GM12878 (cell line): ENCODE results near the gene CLEC4M. TPM values are rescaled to one million over a fixed set of nuclear protein-coding genes. Genes with fewer than 3 reads are reported as not detected.

Source experiments
- ASH2L ChIP-seq: fragments of 300-600, 200-600 bp; sonication (generic); IDR thresholded peaks from 2 replicates; pipeline ENCODE4 v1.6.1; 2017; ENCODE audit warnings: low read depth, mild to moderate bottlenecking, borderline replicate concordance
- BHLHE40 ChIP-seq, 2 experiments: fragments of 450-650 bp in 1 of 2; IDR thresholded peaks; 2 replicates each; pipeline ENCODE4 v1.6.1; 2011 to 2017; ENCODE audit warnings: low read depth in 2 of 2, borderline replicate concordance in 1 of 2, improper control_type of control experiment in 1 of 2, low read length in 1 of 2, mild to moderate bottlenecking in 1 of 2
- CBFB ChIP-seq: IDR thresholded peaks from 2 replicates; pipeline ENCODE4 v1.6.1; 2016; ENCODE audit warnings: antibody characterized with exemption, low read depth
- CREB1 ChIP-seq: IDR thresholded peaks from 2 replicates; pipeline ENCODE4 v1.6.1; 2012; ENCODE audit warnings: low read depth, mild to moderate bottlenecking, inconsistent platforms
- ESRRA ChIP-seq: IDR thresholded peaks from 2 replicates; pipeline ENCODE4 v1.6.1; 2012; ENCODE audit warnings: mild to moderate bottlenecking, low read length, improper control_type of control experiment
- EZH2 ChIP-seq: IDR thresholded peaks from 2 replicates; pipeline ENCODE4 v1.6.1; 2012; ENCODE audit warnings: low read depth, mild to moderate bottlenecking, control low read depth, inconsistent platforms, low read length, borderline replicate concordance; ENCODE audit not compliant: control insufficient read depth
- FOXM1 ChIP-seq: IDR thresholded peaks from 2 replicates; pipeline ENCODE4 v1.6.1; 2012; ENCODE audit warnings: low read depth, mild to moderate bottlenecking, inconsistent platforms, low read length, moderate library complexity
- IKZF1 ChIP-seq: fragments of 450-650 bp; conservative IDR thresholded peaks from 2 replicates; pipeline ENCODE4 v1.6.1; 2017; ENCODE audit warnings: antibody characterized with exemption, mild to moderate bottlenecking
- IRF4 ChIP-seq: IDR thresholded peaks from 2 replicates; pipeline ENCODE4 v1.6.1; 2011; ENCODE audit warnings: low read depth, low read length
- JUND ChIP-seq: IDR thresholded peaks from 2 replicates; pipeline ENCODE4 v1.6.1; 2012; ENCODE audit warnings: low read depth, mild to moderate bottlenecking, low read length, improper control_type of control experiment, moderate library complexity
- MXI1 ChIP-seq: fragments of 150-350 bp; IDR thresholded peaks from 2 replicates; pipeline ENCODE4 v1.6.1; 2011; ENCODE audit warnings: low read depth, mild to moderate bottlenecking, inconsistent platforms, low read length, improper control_type of control experiment
- NFYA ChIP-seq: IDR thresholded peaks from 2 replicates; pipeline ENCODE4 v1.6.1; 2011; ENCODE audit warnings: low read depth, mild to moderate bottlenecking, low read length, improper control_type of control experiment, borderline replicate concordance
- RAD51 ChIP-seq: fragments of 450-650 bp; IDR thresholded peaks from 2 replicates; pipeline ENCODE4 v1.6.1; 2016; ENCODE audit warnings: moderate library complexity, mild to moderate bottlenecking, inconsistent platforms
- RFX5 ChIP-seq: IDR thresholded peaks from 2 replicates; pipeline ENCODE4 v1.6.1; 2011; ENCODE audit warnings: low read depth, low read length, improper control_type of control experiment
- SIN3A ChIP-seq: IDR thresholded peaks from 2 replicates; pipeline ENCODE4 v1.6.1; 2012; ENCODE audit warnings: low read depth, low read length, improper control_type of control experiment
- SMAD1 ChIP-seq: fragments of 450-650 bp; IDR thresholded peaks from 2 replicates; pipeline ENCODE4 v1.6.1; 2018; ENCODE audit warnings: mild to moderate bottlenecking, low read depth; ENCODE audit not compliant: partially characterized antibody
- TCF7 ChIP-seq: IDR thresholded peaks from 2 replicates; pipeline ENCODE4 v1.6.1; 2014; ENCODE audit warnings: antibody characterized with exemption, borderline replicate concordance
- ZNF274 ChIP-seq: IDR thresholded peaks from one replicate; pipeline ENCODE4 v1.8.0; 2011; ENCODE audit not compliant: insufficient read length, insufficient read depth
- polyA plus RNA-seq, 11 experiments: library from polyadenylated mRNA; depleted of rRNA in 4 of 11; unstranded in 6 of 11; stranded (reverse) in 5 of 11; fragments of >200 nt; fragmentation: Nextera tagmentation in 4 of 11; fragmentation: Illumina TruSeq in 1 of 11; extraction: Ambion mirVana in 4 of 11; extraction: Trizol in 1 of 11; gene quantifications; 1 replicate in 1 of 11; 2 replicates in 10 of 11; pipeline versions ENCODE4 v1.2.1 to v1.2.3, GENCODE V29; 2011 to 2016; ENCODE audit warnings: inconsistent platforms in 2 of 11, missing spikeins in 2 of 11, low read depth in 1 of 11
- total RNA-seq, 4 experiments: library from RNA; depleted of rRNA in 3 of 4; stranded (reverse); fragments of >200 nt in 3 of 4; fragmentation: Illumina TruSeq in 1 of 4; extraction: Trizol in 1 of 4; gene quantifications; 2 replicates each; pipeline versions ENCODE4 v1.2.1 to v1.2.3, GENCODE V29; 2013 to 2021
- TF ChIP-seq, protein P1 (sequence below): fragments of 450-650 bp; IDR thresholded peaks from 2 replicates; pipeline ENCODE4 v1.6.1; 2016; ENCODE audit warnings: mild to moderate bottlenecking
- TF ChIP-seq, protein P2 (sequence below): IDR thresholded peaks from 2 replicates; pipeline ENCODE4 v1.6.1; 2011; ENCODE audit warnings: low read depth, low read length, improper control_type of control experiment, borderline replicate concordance
- TF ChIP-seq, protein P3 (sequence below): fragments of 450-650 bp; IDR thresholded peaks from 2 replicates; pipeline ENCODE4 v1.6.1; 2018; ENCODE audit warnings: borderline replicate concordance, mild to moderate bottlenecking; ENCODE audit not compliant: partially characterized antibody
- TF ChIP-seq, protein P4 (sequence below): fragments of 450-650 bp; IDR thresholded peaks from 2 replicates; pipeline ENCODE4 v1.6.1; 2016; ENCODE audit warnings: mild to moderate bottlenecking
- TF ChIP-seq, protein P5 (sequence below): fragments of 450-650 bp; IDR thresholded peaks from 2 replicates; pipeline ENCODE4 v1.6.1; 2017; ENCODE audit warnings: antibody characterized with exemption, mild to moderate bottlenecking, moderate library complexity

CLEC4M gene
- total and polyA plus RNA-seq, 10 of the 15 experiments (the other 5 are each of a cell fraction or from before 2014, with no cell fraction given) = 0.11 to 0.42 (median 0.25) TPM; not detected in 1

DNA sequence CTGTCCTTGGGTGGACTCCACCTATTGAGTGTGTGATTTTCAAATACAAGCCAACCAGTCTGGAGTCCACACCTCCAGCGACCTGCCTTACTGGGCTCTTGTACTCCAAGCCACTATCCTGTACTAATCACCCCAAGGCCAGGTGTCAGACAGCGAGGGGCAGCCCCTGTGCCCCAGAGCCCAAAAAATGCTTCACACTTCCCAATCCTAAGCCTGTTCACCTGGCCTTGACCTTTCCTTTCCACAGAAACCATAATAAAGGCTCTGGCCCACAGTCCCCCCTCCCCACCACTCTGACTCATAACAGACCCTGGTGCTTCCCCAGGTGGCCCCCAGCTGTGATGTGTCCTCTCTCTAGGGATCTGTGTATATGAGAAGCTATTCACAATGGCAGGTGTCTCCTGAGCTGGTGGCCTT, 19.6 kb upstream of the CLEC4M start (continued):
- TF ChIP-seq RAD51 (no peak), CBFB (peak; percentile 83), ZNF274 (no peak), TCF7 (0 out of 2 replicates have a peak, but pooled peaks have one; percentile 53), RFX5 (no peak), EZH2 (no peak), FOXM1 (peak; percentile 94), NFYA (no peak), SMAD1 (no peak), MXI1 (no peak), ESRRA (no peak), IRF4 (peak; percentile 98), CREB1 (peak; percentile 59; the same call in 1 of the 2 replicates), JUND (peak; percentile 90), IKZF1 (peak; percentile 97), BHLHE40 (IDR thresholded peaks at IDR 0.05; ENCODE audit: borderline replicate concordance in 1 of 2, low read depth in 2 of 2, low read length in 1 of 2) (peak; percentile 58 to 66; a peak in 3 of 4 replicates), ASH2L (no peak), SIN3A (no peak)
- TF ChIP-seq, protein P1, sequence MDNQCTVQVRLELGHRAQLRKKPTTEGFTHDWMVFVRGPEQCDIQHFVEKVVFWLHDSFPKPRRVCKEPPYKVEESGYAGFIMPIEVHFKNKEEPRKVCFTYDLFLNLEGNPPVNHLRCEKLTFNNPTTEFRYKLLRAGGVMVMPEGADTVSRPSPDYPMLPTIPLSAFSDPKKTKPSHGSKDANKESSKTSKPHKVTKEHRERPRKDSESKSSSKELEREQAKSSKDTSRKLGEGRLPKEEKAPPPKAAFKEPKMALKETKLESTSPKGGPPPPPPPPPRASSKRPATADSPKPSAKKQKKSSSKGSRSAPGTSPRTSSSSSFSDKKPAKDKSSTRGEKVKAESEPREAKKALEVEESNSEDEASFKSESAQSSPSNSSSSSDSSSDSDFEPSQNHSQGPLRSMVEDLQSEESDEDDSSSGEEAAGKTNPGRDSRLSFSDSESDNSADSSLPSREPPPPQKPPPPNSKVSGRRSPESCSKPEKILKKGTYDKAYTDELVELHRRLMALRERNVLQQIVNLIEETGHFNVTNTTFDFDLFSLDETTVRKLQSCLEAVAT = no peak
- TF ChIP-seq, protein P2, sequence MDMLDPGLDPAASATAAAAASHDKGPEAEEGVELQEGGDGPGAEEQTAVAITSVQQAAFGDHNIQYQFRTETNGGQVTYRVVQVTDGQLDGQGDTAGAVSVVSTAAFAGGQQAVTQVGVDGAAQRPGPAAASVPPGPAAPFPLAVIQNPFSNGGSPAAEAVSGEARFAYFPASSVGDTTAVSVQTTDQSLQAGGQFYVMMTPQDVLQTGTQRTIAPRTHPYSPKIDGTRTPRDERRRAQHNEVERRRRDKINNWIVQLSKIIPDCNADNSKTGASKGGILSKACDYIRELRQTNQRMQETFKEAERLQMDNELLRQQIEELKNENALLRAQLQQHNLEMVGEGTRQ = no peak
- TF ChIP-seq, protein P3, sequence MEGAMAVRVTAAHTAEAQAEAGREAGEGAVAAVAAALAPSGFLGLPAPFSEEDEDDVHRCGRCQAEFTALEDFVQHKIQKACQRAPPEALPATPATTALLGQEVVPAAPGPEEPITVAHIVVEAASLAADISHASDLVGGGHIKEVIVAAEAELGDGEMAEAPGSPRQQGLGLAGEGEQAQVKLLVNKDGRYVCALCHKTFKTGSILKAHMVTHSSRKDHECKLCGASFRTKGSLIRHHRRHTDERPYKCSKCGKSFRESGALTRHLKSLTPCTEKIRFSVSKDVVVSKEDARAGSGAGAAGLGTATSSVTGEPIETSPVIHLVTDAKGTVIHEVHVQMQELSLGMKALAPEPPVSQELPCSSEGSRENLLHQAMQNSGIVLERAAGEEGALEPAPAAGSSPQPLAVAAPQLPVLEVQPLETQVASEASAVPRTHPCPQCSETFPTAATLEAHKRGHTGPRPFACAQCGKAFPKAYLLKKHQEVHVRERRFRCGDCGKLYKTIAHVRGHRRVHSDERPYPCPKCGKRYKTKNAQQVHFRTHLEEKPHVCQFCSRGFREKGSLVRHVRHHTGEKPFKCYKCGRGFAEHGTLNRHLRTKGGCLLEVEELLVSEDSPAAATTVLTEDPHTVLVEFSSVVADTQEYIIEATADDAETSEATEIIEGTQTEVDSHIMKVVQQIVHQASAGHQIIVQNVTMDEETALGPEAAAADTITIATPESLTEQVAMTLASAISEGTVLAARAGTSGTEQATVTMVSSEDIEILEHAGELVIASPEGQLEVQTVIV = no peak
- TF ChIP-seq, protein P4, sequence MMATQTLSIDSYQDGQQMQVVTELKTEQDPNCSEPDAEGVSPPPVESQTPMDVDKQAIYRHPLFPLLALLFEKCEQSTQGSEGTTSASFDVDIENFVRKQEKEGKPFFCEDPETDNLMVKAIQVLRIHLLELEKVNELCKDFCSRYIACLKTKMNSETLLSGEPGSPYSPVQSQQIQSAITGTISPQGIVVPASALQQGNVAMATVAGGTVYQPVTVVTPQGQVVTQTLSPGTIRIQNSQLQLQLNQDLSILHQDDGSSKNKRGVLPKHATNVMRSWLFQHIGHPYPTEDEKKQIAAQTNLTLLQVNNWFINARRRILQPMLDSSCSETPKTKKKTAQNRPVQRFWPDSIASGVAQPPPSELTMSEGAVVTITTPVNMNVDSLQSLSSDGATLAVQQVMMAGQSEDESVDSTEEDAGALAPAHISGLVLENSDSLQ = no peak
- TF ChIP-seq, protein P5, sequence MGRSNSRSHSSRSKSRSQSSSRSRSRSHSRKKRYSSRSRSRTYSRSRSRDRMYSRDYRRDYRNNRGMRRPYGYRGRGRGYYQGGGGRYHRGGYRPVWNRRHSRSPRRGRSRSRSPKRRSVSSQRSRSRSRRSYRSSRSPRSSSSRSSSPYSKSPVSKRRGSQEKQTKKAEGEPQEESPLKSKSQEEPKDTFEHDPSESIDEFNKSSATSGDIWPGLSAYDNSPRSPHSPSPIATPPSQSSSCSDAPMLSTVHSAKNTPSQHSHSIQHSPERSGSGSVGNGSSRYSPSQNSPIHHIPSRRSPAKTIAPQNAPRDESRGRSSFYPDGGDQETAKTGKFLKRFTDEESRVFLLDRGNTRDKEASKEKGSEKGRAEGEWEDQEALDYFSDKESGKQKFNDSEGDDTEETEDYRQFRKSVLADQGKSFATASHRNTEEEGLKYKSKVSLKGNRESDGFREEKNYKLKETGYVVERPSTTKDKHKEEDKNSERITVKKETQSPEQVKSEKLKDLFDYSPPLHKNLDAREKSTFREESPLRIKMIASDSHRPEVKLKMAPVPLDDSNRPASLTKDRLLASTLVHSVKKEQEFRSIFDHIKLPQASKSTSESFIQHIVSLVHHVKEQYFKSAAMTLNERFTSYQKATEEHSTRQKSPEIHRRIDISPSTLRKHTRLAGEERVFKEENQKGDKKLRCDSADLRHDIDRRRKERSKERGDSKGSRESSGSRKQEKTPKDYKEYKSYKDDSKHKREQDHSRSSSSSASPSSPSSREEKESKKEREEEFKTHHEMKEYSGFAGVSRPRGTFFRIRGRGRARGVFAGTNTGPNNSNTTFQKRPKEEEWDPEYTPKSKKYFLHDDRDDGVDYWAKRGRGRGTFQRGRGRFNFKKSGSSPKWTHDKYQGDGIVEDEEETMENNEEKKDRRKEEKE = no peak
